HL-60 (cell line): ENCODE results near the gene SRRM5.

ENCODE experiments used
- DNase-seq, 2 experiments: peaks; one replicate each; pipeline ENCODE4 v3.0.0-alpha.2; 2010 to 2020; ENCODE audit warnings: low read depth in 1 of 2, low spot score in 1 of 2
- H3K27ac ChIP-seq: fragments of 250-450 bp; sonication (Bioruptor Pico); replicated peaks from 2 replicates; pipeline ENCODE4 v1.5.1; 2020; ENCODE audit warnings: mild to moderate bottlenecking, moderate library complexity
- H3K27me3 ChIP-seq: fragments of 250-450 bp; sonication (Bioruptor Pico); 2 replicates; pipeline ENCODE4 v1.5.1; 2021; ENCODE audit warnings: mild to moderate bottlenecking, moderate library complexity; ENCODE audit not compliant: insufficient read depth, poor library complexity, severe bottlenecking
- H3K4me3 ChIP-seq: replicated peaks from 2 replicates; pipeline ENCODE4 v1.5.1; 2011; ENCODE audit warnings: mild to moderate bottlenecking, control low read depth, low read length; ENCODE audit not compliant: insufficient read depth
- GABPA ChIP-seq: IDR thresholded peaks from 2 replicates; pipeline ENCODE4 v1.6.1; 2012; ENCODE audit warnings: low read depth
- POLR2AphosphoS5 ChIP-seq: IDR thresholded peaks from 2 replicates; pipeline ENCODE4 v1.6.1; 2012; ENCODE audit warnings: low read depth
- SPI1 ChIP-seq: IDR thresholded peaks from 2 replicates; pipeline ENCODE4 v1.6.1; 2012; ENCODE audit warnings: low read depth, mild to moderate bottlenecking, borderline replicate concordance
- TF ChIP-seq, protein P1 (sequence below): IDR thresholded peaks from one replicate; pipeline ENCODE4 v1.5.1; 2011; ENCODE audit warnings: low read length, control low read depth, inconsistent platforms; ENCODE audit not compliant: insufficient read depth
- TF ChIP-seq, protein P2 (sequence below): IDR thresholded peaks from 2 replicates; pipeline ENCODE4 v1.6.1; 2012; ENCODE audit warnings: low read depth; ENCODE audit not compliant: insufficient replicate concordance

The SRRM5 gene

DNA sequence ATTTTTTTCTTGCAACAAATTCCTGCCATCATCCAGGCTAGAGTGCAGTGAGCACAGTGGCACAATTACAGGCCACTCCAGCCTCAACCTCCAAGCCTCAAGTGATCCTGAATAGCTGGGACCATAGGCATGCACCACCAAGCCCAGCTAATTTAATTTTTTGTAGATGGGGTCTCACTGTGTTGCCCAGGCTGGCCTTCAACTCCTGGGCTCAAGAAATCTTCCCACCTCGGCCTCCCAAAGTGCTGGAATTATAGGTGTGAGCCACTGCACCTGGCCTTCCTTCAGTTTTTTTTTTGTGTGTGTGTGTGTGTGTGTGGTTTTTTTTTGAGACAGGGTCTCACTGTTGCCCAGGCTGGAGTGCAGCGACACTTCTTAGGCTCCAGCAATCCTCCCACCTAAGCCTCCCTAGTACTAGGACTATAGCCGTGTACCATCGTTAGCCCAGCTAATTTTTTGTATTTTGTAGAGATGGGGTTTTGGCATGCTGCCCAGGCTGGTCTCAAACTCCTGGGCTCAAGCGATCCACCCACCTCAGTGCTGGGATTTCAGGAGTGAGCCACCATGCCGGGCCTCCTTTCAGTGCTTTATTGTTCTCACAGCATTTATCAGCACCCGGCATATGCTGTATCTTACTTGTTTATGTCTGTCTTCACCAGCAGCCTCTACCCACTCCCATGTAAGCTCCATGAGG, 5.9 kb upstream of the SRRM5 start:
- Histone ChIP-seq H3K4me3 (no peak overlapping the region), H3K27me3 (no peaks in the 10 kb centered on the region), H3K27ac (no peak overlapping the region)
- TF ChIP-seq POLR2AphosphoS5: no peak
- TF ChIP-seq, protein P1, sequence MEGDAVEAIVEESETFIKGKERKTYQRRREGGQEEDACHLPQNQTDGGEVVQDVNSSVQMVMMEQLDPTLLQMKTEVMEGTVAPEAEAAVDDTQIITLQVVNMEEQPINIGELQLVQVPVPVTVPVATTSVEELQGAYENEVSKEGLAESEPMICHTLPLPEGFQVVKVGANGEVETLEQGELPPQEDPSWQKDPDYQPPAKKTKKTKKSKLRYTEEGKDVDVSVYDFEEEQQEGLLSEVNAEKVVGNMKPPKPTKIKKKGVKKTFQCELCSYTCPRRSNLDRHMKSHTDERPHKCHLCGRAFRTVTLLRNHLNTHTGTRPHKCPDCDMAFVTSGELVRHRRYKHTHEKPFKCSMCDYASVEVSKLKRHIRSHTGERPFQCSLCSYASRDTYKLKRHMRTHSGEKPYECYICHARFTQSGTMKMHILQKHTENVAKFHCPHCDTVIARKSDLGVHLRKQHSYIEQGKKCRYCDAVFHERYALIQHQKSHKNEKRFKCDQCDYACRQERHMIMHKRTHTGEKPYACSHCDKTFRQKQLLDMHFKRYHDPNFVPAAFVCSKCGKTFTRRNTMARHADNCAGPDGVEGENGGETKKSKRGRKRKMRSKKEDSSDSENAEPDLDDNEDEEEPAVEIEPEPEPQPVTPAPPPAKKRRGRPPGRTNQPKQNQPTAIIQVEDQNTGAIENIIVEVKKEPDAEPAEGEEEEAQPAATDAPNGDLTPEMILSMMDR: no peak
- no peak for TF ChIP-seq SPI1
- TF ChIP-seq, protein P2, sequence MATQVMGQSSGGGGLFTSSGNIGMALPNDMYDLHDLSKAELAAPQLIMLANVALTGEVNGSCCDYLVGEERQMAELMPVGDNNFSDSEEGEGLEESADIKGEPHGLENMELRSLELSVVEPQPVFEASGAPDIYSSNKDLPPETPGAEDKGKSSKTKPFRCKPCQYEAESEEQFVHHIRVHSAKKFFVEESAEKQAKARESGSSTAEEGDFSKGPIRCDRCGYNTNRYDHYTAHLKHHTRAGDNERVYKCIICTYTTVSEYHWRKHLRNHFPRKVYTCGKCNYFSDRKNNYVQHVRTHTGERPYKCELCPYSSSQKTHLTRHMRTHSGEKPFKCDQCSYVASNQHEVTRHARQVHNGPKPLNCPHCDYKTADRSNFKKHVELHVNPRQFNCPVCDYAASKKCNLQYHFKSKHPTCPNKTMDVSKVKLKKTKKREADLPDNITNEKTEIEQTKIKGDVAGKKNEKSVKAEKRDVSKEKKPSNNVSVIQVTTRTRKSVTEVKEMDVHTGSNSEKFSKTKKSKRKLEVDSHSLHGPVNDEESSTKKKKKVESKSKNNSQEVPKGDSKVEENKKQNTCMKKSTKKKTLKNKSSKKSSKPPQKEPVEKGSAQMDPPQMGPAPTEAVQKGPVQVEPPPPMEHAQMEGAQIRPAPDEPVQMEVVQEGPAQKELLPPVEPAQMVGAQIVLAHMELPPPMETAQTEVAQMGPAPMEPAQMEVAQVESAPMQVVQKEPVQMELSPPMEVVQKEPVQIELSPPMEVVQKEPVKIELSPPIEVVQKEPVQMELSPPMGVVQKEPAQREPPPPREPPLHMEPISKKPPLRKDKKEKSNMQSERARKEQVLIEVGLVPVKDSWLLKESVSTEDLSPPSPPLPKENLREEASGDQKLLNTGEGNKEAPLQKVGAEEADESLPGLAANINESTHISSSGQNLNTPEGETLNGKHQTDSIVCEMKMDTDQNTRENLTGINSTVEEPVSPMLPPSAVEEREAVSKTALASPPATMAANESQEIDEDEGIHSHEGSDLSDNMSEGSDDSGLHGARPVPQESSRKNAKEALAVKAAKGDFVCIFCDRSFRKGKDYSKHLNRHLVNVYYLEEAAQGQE: no peak
- no peak for TF ChIP-seq GABPA
- no peak for DNase-seq

DNA sequence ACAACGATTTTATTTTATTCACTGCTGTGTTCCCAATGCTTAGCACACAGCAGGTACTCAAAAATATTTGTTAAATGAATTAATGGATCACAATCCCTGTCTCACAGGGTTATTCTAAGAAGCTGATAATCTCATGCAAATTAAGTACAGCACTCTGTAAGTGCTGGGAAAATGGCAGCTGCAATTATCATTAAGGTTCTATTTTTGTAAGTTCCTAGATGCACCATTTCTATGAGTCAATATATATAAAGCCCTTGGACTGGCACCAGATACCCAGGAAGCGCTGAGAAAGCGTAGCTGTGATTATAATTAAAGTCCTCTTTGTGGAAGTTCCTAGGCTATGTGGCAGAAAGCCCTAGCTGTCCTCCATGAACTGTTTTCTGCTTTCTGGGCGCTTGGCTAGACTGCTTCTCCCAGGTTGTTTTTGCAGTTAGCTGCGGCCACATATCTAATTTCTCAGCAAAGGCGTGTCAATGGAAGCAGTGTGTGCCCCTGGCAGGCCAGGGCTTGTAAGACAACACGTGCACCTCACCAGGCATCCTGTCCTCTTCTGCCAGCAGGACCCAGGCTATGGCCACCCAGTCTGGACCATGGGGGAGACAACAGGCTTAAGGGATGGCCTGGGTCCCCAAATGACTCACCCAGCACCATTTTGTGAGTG, 5.2 kb upstream of the SRRM5 start:
- no peak for TF ChIP-seq POLR2AphosphoS5
- TF ChIP-seq, protein P2: no peak
- TF ChIP-seq, protein P1: no peak
- TF ChIP-seq SPI1: no peak
- TF ChIP-seq GABPA: no peak
- no peaks in the 10 kb centered on the region for H3K27me3 ChIP-seq
- no peak overlapping the region for H3K27ac ChIP-seq
- DNase-seq: no peak
- H3K4me3 ChIP-seq: no peak overlapping the region

DNA sequence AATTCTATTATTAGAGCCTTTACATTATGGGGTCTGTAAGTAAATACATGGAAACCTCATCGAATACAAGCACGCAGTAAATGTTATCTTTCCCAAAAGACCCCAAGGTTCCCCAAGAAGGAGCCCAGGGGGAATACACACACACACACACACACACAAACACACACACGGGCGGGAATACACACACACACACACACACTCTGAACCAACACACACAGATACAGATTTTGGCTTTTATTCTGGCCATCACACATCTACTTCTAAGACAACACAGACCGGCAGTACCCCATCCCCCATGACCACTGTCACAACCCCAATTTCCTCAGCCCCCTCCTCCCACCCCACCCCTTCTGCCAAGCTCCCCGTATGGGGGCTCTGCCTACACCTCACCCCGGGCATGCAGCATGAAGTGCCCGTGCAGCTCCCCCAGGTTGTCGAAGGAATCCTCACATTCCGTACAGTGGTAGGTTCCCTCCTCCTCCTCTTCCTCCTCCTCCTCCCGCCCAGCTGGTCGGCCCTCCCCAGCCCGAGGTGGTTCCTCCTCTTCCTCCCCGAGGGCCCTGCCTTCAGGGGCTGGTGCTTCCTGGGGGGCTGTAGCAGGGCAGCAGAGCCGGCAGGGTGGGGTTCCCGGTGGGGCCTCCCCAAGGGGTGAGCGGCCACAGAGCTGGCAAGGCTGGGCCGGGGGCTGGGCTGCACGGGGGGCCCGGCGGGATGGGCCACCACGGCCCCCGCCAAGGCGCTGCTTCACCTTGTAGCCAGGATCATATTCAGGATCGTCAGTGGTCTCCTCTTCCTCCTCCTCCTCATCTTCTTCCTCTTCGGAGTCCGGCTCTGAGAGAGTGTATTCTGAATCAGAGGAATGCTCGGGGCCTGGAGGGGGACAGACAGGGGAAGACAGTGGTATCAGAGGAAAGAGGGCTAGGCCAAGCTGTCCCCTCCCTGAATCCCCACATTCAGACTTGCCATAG, 4.4 kb upstream of the SRRM5 start:
- no peak for DNase-seq
- Histone ChIP-seq H3K4me3 (no peak overlapping the region), H3K27ac (no peak overlapping the region)

More for the DNA sequence above, 4.4 kb upstream of the SRRM5 start:
- TF ChIP-seq, protein P1: no peak
- TF ChIP-seq, protein P2: no peak
- TF ChIP-seq POLR2AphosphoS5: no peak
- no peak for TF ChIP-seq GABPA
- TF ChIP-seq SPI1: no peak
- no peaks in the 10 kb centered on the region for H3K27me3 ChIP-seq
